HepG2 (cell line): ENCODE measurements around the gene OGFR. TPM values are rescaled to one million over a fixed set of nuclear protein-coding genes. Genes with fewer than 3 reads are reported as not detected.
A peak's percentile ranks its signal among the peaks of the same experiment; 100 is the strongest.

ENCODE experiments used
- CEBPZ ChIP-seq: IDR thresholded peaks from 2 replicates; pipeline ENCODE4 v1.6.1; 2012; ENCODE audit warnings: low read length, improper control_type of control experiment
- CREB3 ChIP-seq: sonication (generic); formaldehyde crosslinking; IDR thresholded peaks from 2 replicates; pipeline ENCODE4 v1.5.0; 2020; ENCODE audit warnings: missing genetic modification reagents
- GATAD1 ChIP-seq: IDR thresholded peaks from 2 replicates; pipeline ENCODE4 v1.6.1; 2016; ENCODE audit warnings: missing genetic modification reagents, missing compliant biosample characterization
- GLMP ChIP-seq: sonication (generic); formaldehyde crosslinking; IDR thresholded peaks from 2 replicates; pipeline ENCODE4 v1.9.0; 2021; ENCODE audit warnings: missing genetic modification reagents, mild to moderate bottlenecking, borderline replicate concordance
- HIC2 ChIP-seq: sonication (generic); formaldehyde crosslinking; IDR thresholded peaks from 2 replicates; pipeline ENCODE4 v1.9.0; 2022; ENCODE audit warnings: low read depth, missing genetic modification reagents
- JUND ChIP-seq: sonication (generic); formaldehyde crosslinking; IDR thresholded peaks from 2 replicates; pipeline ENCODE4 v1.8.0; 2022; ENCODE audit warnings: mild to moderate bottlenecking, missing genetic modification reagents
- MYPOP ChIP-seq: sonication (generic); formaldehyde crosslinking; IDR thresholded peaks from 2 replicates; pipeline ENCODE4 v1.8.1; 2023; ENCODE audit warnings: mild to moderate bottlenecking, moderate library complexity, missing genetic modification reagents
- PATZ1 ChIP-seq: sonication (generic); formaldehyde crosslinking; IDR thresholded peaks from 2 replicates; pipeline ENCODE4 v1.4.0; 2020; ENCODE audit warnings: missing genetic modification reagents
- PTBP1 ChIP-seq: fragments of 200-400 bp; formaldehyde crosslinking; IDR thresholded peaks from 2 replicates; pipeline ENCODE4 v1.6.1; 2018; ENCODE audit warnings: low read length, low read depth; ENCODE audit not compliant: poor library complexity, severe bottlenecking
- SNAPC5 ChIP-seq: sonication (generic); formaldehyde crosslinking; IDR thresholded peaks from 2 replicates; pipeline ENCODE4 v1.8.1; 2023; ENCODE audit warnings: mild to moderate bottlenecking, missing genetic modification reagents, borderline replicate concordance
- ZFP36L2 ChIP-seq: sonication (generic); formaldehyde crosslinking; IDR thresholded peaks from 2 replicates; pipeline ENCODE4 v1.4.0; 2020; ENCODE audit warnings: missing genetic modification reagents
- ZNF260 ChIP-seq: sonication (generic); formaldehyde crosslinking; IDR thresholded peaks from 2 replicates; pipeline ENCODE4 v1.4.0; 2020; ENCODE audit warnings: missing genetic modification reagents, low read depth, mild to moderate bottlenecking, borderline replicate concordance
- ZNF296 ChIP-seq: sonication (generic); formaldehyde crosslinking; conservative IDR thresholded peaks from 2 replicates; pipeline ENCODE4 v1.5.0; 2020; ENCODE audit warnings: mild to moderate bottlenecking, missing genetic modification reagents
- ZNF33A ChIP-seq: sonication (generic); formaldehyde crosslinking; IDR thresholded peaks from 2 replicates; pipeline ENCODE4 v1.5.1; 2020; ENCODE audit warnings: missing genetic modification reagents, mild to moderate bottlenecking, moderate library complexity, borderline replicate concordance
- ZNF432 ChIP-seq: sonication (generic); formaldehyde crosslinking; IDR thresholded peaks from 2 replicates; pipeline ENCODE4 v1.5.0; 2020; ENCODE audit warnings: missing genetic modification reagents, mild to moderate bottlenecking, borderline replicate concordance
- ZNF841 ChIP-seq: sonication (generic); formaldehyde crosslinking; IDR thresholded peaks from 2 replicates; pipeline ENCODE4 v1.8.1; 2023; ENCODE audit warnings: missing genetic modification reagents, borderline replicate concordance
- polyA plus RNA-seq, 8 experiments: library from polyadenylated mRNA; depleted of rRNA in 3 of 8; stranded (reverse) in 7 of 8; unstranded in 1 of 8; fragments of >200 nt; fragmentation: Illumina TruSeq in 4 of 8; extraction: Trizol in 4 of 8; gene quantifications; 2 replicates each; pipeline versions ENCODE4 v1.2.1 to v1.2.3, GENCODE V29; 2011 to 2016; ENCODE audit warnings: low read depth in 4 of 8, missing spikeins in 1 of 8, mixed read lengths in 1 of 8; ENCODE audit not compliant: insufficient read depth in 1 of 8
- total RNA-seq, 5 experiments: library from RNA; depleted of rRNA; stranded (reverse); fragments of >200 nt; fragmentation: Illumina TruSeq; extraction: Trizol; gene quantifications; 2 replicates each; pipeline ENCODE4 v1.2.3, GENCODE V29; 2016; ENCODE audit warnings: low read depth in 1 of 5

Gene OGFR
- total and polyA plus RNA-seq, 2 of the 13 experiments (the other 11 are each of a cell fraction or from before 2014, with no cell fraction given), result 47.7 to 81.8 TPM

GRCh38 chr20:62816884-62817873 lies 12.5 kb downstream of the OGFR start, which contains the start of gene COL9A3 (continued):
- no peak for TF ChIP-seq ZNF260 (CRISPR knock-in tag)
- TF ChIP-seq CREB3 (CRISPR knock-in tag), result no peak
- TF ChIP-seq GATAD1 (CRISPR knock-in tag), result no peak
- TF ChIP-seq CEBPZ, result no peak
- peak; percentile 25 for TF ChIP-seq PTBP1
- TF ChIP-seq ZNF432 (CRISPR knock-in tag), result no peak
- TF ChIP-seq ZNF296 (CRISPR knock-in tag), result 0 out of 2 replicates have a peak, but pooled peaks have one; percentile 35
- peak; percentile 79 for TF ChIP-seq PATZ1
- no peak for TF ChIP-seq ZNF841 (CRISPR knock-in tag)
- TF ChIP-seq MYPOP (CRISPR knock-in tag), result no peak
- TF ChIP-seq JUND (CRISPR knock-in tag), result no peak
- TF ChIP-seq SNAPC5 (CRISPR knock-in tag), result 0 out of 2 replicates have a peak, but pooled peaks have one; percentile 49
- no peak for TF ChIP-seq ZFP36L2 (CRISPR knock-in tag)
- no peak for TF ChIP-seq HIC2 (CRISPR knock-in tag)
- no peak for TF ChIP-seq ZNF33A
- no peak for TF ChIP-seq GLMP (CRISPR knock-in tag)
